ENCODE results near the gene ATXN7L1. TPM values are rescaled to one million over a fixed set of nuclear protein-coding genes. Genes with fewer than 3 reads are reported as not detected.

Gene ATXN7L1
- total and polyA plus RNA-seq, 2 of the 8 experiments (the other 6 are each of a cell fraction or from before 2014, with no cell fraction given) = 14.3 to 34.0 TPM

DNA sequence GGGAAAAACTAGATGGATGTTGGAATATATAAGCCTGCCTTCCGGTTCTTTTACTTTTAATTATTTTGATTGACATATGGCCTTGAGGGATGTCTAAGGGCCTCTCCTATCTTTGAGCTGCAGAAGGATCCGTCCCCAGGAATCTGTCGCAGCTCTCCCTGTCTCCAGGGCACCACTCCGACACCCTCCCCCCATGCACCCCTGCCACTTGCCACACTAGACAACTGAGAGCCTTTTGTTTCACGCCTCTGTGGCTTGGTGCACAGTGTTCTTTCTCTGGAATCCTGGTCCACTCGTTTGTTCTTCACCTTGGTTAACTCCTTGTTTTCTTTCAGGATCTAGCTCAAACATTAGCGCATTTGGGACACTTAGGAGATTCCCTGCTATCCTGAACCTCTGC, 171.0 kb downstream of the ATXN7L1 start (continued):
- TF ChIP-seq RNF2 (IDR thresholded peaks at IDR 0.05; ENCODE audit: borderline replicate concordance, low read depth, low read length, missing control alignments, poor library complexity, severe bottlenecking) = no peak
- TF ChIP-seq BCL11A (IDR thresholded peaks at IDR 0.05; ENCODE audit: low read depth in 2 of 2, low read length in 2 of 2) = no peak

Data from H1 (cell line).